NOMO-1 (cell line): Measurements from ENCODE around the gene ARL6IP6.

Experiments used
- DNase-seq, 2 experiments: peaks; one replicate each; lab custom pipeline; 2025; ENCODE audit not compliant: unreplicated experiment in 2 of 2; lab: John Stamatoyannopoulos, UW

Gene ARL6IP6

GRCh38 chr2:152792974-152793373 is 74.6 kb downstream of the ARL6IP6 start:
- DNase-seq: no peak

- DNase-seq: no peak
These were observed 78.5 kb downstream of the ARL6IP6 start for GRCh38 chr2:152796941-152797340.

- DNase-seq: no peak
These were observed 86.4 kb downstream of the ARL6IP6 start for GRCh38 chr2:152804687-152805408.

GRCh38 chr2:152811916-152812315 is 93.5 kb downstream of the ARL6IP6 start:
- no peak for DNase-seq
